Activated CD4-positive, alpha-beta T cell treated with anti-CD3 and anti-CD28 coated beads, Interleukin-2, amount 50 U/mL, for 24 hours (primary cell): Measurements from ENCODE around the gene SHC4.

Source experiments
- DNase-seq, 2 donors: peaks; one replicate each; pipeline ENCODE4 v3.0.0-alpha.2; 2020; ENCODE audit warnings: low read depth in 1 of 2, low spot score in 1 of 2

The SHC4 gene

DNA sequence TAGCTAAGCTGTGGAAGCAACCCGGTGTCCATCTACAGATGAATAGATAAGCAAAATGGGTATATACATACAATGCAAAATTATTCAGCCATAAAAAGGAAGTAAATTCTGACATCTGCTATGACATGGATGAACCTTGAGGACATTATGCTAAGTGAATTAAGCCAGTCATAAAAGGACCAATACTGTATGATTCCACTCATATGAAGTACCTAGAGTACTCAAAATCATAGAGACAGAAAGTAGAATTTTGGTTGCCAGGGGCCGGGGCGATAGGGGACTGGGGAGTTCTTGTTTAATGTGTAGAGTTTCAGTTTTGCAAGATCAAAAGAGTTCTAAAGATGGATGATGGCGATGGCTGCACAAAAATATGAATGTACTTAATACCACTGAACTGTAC is 75.5 kb downstream of the SHC4 start:
- DNase-seq: no peak

- no peak for DNase-seq
Observed at GRCh38 chr15:48887144-48887543, 76.6 kb downstream of the SHC4 start.

GRCh38 chr15:48883699-48884098 is 80.0 kb downstream of the SHC4 start:
- no peak for DNase-seq

GRCh38 chr15:48880070-48880634 is 83.6 kb downstream of the SHC4 start:
- DNase-seq: no peak

DNA sequence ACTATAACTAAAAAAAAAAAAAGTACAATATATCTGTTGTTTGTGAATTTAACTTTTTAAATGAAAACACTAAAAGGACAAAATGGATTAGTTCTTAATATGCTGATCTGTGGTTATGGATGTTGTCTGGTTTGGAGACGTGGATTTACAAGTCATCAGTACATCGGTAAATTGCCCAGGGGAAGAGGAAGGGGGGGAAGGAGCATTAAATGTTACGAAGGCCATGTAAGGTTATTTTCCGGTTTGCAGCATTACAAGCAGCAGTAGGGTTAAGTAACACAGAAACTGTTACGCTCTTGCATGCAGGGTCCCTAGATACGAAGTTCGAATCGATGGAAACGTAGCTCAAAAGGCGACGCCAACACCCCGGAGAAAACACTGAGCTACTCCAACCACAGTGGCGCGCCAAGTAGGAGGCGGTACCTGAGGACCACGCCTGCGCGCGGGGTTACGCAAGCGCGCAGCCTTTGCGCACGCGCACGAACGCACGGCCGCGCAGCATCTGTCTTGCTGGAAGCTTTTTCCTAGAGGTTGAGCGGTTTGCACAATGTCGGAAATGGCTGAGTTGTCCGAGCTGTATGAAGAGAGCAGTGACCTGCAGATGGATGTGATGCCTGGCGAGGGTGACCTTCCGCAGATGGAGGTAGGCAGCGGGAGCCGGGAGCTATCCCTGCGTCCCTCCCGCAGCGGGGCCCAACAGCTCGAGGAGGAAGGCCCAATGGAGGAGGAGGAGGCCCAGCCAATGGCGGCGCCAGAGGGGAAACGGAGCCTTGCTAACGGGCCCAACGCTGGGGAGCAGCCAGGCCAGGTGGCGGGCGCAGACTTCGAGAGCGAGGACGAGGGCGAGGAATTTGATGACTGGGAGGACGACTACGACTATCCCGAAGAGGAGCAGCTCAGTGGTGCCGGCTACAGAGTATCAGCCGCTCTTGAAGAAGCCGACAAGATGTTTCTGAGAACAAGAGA is 85.8 kb downstream of the SHC4 start, which contains the start of gene EID1:
EID1 (plus strand) TSS at position 505 of the 966 bp plus-strand sequence; CDS start at position 548, 43 bp downstream.
- DNase-seq: peak; percentile 82 to 87

DNA sequence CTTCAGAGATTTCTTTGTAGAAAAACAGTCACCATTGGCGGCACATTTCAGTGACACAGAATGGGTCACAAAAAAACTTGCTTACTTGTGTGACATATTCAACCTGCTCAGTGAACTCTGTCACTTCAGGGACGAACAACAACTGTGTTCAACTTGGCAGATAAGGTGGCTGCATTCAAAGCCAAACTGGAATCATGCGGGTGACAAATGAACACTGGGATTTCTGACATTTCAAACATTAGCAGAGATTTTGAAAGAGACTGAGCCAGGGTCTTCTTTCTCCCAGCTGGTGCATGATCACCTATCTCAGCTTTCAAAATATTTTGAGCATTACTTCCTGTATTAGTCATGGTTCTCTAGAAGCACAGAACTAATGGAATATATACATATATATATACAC is 87.7 kb downstream of the SHC4 start:
- no peak for DNase-seq

DNA sequence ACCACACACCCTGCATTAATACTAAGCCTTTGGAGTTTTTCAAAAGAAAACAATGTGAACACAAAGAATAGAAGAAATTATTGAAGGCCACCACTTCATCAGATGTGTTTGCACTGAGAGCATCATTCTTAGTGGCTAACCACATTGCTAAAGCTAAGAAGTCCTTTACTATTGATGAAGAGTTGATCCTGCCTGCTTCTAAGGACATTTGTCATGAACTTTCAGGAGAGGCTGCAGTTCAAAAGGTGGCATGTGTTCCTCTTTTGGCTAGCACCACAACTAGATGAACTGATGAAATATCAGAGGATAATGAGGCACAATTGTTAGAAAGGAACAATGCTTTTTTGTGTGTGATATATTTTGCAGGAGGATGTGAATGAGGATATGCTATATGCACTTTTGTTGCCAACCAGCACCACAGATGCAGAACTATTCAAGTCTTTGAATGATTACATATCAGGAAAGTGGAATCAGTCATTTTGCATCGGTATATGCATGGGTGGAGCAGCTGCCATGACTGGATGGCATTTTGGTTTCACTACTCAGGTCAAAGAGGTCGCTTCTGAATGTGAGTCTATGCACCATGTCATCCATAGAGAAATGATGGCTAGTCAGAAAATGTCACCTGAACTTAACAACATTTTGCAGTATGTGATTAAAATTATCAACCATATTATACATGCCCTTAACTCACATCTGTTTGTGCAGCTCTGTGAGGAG is 88.3 kb downstream of the SHC4 start:
- DNase-seq: no peak

DNA sequence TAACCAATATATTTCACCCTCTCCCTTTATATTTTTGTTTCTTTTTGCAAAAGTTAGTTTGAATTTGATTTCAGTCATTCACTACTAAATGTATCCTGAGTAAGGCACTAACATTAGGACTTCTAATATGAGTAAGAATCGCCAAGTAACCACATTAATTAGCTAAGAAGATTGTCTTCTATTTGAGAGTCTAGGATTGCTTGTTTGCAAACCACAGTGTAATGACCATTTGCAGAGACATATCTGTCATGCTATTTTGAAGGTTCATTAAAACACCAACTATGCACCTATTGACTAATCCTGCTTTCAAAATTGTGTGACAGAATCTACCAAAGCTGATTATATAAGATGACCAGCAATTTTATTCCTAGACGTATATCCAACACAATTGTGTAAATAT is 91.1 kb downstream of the SHC4 start:
- DNase-seq: no peak

DNA sequence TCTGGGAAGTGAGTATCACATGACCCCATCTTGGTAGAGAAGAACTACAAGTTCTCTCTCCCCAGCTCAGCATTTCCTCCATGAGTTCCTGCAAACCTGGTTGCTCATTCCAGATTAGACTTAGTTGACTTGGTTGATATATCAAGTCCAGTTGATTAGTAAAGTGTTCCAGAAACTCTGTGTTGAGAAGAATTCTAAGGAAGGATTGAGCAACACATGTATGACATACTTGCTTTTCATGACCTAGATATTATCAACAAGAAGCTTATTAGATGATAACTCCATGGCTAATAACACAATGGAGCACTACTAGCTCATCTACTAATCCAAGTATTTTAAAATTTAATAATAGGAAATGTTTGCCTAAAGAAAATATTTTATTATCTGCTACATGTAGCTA is 92.2 kb downstream of the SHC4 start:
- DNase-seq: no peak

- DNase-seq: no peak
Observed at GRCh38 chr15:48869966-48870365, 93.8 kb downstream of the SHC4 start.

DNA sequence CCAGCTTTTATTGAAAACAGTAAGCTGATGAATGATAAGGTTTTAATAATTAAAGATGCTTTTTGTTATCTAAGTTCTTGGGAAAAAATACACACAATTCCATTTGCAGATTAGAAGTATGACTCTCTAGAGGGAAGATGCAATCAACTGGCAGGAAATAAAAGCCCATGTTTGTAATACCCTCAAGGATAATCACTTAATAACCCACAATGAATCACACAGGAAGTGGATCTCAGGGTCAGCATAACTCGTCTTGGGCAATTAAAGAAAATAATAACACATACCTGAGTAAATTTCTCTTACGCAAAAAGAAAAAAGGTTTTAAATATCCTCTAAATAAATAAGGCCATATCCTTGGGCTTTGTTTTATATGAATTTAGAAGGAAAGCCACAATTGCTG is 95.2 kb downstream of the SHC4 start:
- no peak for DNase-seq

DNA sequence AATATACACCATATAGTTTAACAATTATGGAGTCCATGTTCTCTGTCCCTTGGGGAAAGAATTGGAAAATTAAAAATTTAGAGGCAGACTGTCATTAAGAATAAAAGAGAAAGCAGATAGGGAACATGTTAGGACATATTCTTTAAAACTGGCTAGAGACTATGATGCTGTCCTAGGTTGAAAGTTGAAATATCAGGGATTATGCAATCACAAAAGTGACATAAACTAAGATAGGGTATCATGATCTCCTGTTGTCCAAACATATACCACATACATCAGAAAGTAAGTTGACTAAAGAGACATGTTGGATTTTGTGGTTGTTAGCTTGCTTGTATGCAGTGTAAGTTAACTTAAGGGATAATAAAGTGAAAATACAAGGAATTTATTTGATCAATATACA is 95.7 kb downstream of the SHC4 start:
- DNase-seq: no peak

GRCh38 chr15:48866141-48866563 is 97.6 kb downstream of the SHC4 start:
- no peak for DNase-seq

GRCh38 chr15:48865370-48866079 is 98.2 kb downstream of the SHC4 start:
- no peak for DNase-seq

DNA sequence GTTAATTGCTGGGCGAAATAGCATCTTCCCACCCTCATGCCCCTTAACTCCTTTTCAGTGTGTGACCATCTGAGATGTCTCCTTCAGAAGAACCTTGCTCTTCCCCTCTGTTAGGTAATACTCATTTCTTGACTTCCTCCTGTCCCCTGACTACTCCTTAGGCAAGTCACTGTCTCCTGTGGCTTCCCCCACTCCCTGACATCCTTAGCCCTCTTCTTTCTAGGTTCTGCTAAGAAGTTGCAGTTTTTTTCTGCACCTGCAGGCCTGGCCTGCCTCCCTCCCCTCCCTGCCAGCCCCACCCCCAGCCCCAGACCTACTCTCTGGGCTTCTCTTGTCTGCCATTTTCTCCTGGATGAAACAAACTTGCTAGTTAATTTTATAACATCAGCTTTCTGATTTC is 101.0 kb downstream of the SHC4 start:
- DNase-seq: no peak

GRCh38 chr15:48861813-48862431 is 101.8 kb downstream of the SHC4 start:
- peak in 1 of 2 donors; percentile 59 for DNase-seq

DNA sequence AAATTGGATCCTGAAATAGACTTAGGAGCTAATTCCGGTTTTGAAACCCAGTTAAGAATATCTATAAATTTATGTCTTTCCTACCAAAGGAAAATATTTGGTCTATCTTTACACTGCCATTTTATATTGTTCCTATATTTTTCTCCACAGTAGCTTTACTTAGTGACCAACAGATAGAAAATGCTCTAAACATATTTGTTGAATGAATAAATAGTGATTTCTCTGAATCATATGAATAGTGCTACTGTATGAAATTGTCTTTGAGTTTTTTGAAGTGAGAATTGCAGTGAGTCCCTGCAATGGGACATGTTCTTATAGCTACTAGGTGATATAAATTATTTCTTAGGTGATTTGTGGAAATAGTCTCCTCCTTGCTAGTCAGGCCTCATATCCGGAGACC is 104.3 kb downstream of the SHC4 start:
- no peak for DNase-seq

- DNase-seq: no peak
Observed at GRCh38 chr15:48858401-48858800, 105.3 kb downstream of the SHC4 start.

DNA sequence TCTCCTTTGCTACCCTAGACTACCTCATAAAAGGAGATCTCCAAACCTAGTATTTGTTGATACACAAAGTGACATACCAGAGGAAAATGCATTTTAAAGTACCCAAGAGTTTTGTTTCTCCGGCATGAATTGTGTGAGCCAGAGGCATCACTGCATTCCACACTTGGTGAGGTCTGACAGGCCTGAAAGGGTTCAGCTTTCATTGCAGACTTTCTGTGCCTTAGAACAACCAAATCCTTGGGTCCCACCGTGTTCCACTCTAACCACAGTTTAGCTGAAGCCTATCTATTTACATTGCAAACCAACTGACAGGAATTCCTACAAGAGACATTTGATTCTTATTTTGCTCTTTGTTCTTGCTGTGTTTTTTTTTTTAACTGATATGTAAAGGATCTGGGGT is 106.8 kb downstream of the SHC4 start:
- no peak for DNase-seq

- DNase-seq: no peak
Observed at GRCh38 chr15:48855501-48856440, 107.9 kb downstream of the SHC4 start.
